Kidney tubule cell (primary cell): ENCODE measurements around the gene FGF12.
A peak's percentile ranks its signal among the peaks of the same experiment; 100 is the strongest.
"Not testable (repeated sequence)": the region's sequence is repeated elsewhere in the genome, so short reads cannot be mapped to it uniquely, and the experiment has no call there.

Experiments used
- DNase-seq: peaks from one replicate; pipeline ENCODE4 v3.0.0-alpha.2; 2018; ENCODE audit warnings: low spot score

FGF12 gene

DNA sequence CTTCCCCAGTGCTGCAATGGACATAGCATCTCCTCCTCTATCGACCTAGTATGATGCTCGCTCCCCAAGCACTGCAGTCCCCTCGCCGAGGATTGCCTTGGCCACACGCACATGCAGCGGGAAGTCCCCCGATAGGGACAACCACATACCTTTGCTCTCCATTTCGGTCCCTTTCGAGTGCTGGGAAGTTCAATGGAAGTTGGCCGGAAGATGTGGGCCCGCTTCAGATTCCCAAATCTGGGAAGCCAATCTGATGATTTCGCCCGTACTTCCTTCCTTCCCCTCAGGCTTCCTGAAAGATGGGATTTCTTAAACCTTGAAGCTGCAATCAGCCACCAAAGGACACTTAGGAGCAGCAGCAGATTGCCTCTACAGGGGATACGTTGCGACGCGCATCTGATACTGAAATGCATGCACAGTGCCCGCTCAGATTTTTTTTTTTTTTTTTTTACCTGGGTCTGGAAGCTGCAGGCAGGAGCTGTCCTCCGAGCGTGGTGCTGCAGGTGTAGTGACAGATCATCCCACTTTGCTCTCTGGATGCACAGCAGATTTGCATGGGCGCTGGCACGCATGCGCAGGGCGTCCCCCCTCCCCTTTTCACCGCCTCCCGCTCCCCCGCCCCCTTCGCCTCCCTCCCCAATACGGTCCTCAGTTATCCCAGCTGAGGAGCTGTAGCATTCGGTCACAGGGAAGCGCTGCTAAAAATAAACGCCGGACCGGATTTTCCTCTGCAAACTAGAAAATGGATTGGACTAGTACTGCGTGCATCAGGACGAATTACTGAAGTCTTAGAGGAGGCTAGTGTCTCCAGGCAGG, at the start of gene FGF12:
Gene FGF12, minus strand, starts transcription at position 510 of the 816 bp plus-strand sequence.
- DNase-seq = peak; percentile 62

DNA sequence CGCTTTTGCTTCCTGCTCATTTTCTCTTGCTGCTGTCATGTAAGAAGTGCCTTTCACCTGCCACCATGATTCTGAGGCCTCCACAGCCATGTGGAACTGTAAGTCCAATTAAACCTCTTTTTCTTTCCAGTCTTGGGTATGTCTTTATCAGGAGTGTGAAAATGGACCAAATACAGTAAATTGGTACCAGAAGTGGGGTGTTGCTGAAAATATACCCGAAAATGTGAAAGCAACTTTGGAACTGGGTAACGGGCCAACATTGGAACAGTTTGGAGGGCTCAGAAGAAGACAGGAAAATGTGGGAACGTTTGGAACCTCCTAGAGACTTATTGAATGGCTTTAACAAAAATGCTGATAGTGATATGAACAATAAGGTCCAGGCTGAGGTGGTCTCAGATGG, 47.0 kb upstream of the FGF12 start:
- DNase-seq = not testable (repeated sequence)

DNA sequence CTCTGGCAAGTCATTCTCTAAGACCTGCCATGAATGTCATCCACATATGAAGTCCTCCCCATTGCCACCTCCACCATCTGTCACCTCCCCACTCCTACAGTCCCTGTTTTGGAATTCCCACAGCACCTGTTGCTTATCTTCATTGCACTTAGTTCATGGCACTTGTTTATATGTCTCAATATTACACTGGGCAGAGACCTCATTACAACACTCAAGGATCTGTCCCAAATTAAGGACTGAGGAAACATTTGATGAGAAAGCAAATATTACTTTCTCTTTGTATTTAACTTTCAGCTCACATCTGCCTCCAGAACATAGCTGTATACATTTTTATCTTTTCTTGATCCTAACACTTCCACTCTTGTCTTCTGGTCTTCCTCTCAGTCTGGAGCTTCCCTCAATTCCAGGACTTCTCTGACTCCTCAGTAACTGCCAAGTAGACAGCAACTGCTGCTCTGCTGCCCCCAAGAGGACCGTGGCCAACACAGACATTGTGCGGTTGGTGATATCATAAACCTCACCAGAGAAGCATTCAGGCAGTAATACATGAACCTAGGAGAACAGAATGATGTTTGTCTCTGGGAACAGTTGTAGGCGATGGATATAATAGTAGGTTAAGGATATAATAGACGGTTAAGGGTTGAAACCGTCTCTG, 45.0 kb upstream of the FGF12 start:
- peak; percentile 59 for DNase-seq

DNA sequence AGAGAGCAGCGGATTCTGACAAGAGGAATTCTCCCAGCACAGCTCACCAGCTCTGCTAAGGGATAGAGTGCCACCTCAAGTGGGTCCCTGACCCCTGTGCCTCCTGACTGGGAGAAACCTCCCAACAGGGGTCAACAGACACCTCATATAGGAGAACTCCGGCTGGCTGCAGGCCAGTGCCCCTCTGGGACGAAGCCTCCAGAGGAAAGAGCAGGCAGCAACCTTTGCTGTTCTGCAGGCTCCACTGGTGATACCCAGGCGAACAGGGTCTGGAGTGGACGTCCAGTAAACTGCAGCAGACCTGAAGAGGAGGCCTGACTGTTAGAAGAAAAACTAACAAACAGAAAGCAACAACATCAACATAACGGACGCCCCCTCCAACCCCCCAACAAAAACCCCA, 31.3 kb upstream of the FGF12 start:
- no peak for DNase-seq

DNA sequence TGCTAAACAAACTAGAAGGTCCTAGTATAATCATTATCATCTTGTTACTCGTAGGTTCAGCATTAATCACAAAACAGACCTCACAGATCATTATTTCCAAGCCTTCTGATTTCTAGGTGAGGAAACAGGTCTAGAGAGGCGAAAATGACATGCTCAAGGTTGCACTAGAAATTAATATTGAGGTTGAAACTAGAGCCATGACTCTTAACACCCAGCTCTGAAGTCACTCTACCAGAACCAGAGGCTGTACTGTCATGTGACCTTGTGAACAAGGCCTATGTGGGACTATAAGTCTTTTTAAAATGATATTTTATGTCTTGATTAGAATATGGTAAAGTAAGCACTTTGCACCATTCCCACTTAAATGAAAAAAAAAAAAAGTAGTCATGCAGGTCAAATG, 23.8 kb upstream of the FGF12 start:
- DNase-seq = no peak

DNA sequence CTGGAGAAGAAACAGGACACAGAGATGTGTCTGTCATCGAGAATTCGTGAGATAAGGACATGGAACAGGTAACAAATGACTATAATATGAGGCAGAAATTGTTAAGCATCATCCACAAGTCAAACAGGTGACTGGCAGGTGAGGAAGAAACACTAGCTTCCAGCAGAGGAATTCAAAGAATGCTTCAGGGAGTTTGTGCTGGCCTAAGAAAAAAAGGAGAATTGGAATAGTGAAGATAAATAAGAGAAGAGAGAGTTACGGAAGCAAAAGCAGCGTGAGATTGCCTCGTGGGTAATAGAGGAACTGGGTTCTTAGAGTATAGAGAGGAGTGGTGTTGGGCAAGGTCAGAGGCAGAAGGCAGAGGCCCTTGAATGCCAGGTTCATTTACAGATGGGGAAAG, 22.9 kb upstream of the FGF12 start:
- no peak for DNase-seq

DNA sequence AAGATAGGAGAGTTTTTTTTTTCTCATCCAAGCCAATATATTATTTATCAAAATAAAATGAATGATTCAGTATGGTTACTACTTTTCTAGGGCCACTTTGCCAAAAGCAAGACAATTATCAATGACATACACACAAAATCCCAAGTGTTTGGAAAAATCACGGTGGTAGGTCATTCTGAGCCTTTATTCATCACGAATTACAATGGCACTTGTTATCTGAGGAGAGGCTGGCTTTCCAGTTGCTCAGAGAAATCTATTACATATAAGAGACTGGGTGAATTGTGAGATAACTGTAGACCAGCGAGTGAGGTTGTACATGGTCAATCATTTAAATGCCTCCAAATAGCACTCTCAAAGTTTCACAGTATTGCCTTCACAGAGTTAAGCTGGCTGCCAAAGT, 20.4 kb upstream of the FGF12 start:
- no peak for DNase-seq

DNA sequence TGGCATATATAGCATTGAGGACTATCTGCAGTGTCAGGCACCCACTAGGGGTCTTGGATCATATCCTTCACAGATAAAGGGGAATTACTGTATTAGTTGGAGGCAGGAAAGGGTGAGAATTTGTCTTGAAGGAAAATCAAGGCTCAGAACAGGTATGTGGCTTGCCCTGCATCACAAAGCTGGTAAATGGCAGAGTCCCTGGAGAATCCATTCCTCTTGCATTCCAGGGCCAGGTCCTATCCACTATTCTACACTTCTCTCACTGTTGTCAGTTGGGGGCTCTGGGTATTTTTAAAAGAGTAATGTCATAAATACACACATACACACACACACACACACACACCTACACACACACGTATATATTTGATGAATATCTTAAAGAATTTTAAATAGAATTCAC, 19.8 kb upstream of the FGF12 start:
- DNase-seq = no peak

DNA sequence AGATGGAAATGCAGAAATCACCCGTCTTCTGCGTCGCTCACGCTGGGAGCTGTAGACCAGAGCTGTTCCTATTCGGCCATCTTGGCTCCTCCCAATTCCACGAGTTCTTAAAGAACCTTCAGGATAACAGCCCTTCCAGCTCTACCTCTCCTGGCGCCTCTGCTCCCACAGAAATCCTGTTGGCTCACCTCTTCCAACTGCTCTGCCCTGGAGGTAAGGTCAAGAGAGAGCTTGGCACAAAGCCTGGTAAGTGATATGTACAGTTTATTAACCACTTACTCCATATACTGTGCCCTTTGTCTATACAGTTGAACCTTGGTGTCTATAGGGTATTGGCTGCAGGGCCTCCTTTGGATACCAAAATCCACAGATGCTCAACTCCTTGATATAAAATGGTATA, 17.8 kb upstream of the FGF12 start:
- no peak for DNase-seq

DNA sequence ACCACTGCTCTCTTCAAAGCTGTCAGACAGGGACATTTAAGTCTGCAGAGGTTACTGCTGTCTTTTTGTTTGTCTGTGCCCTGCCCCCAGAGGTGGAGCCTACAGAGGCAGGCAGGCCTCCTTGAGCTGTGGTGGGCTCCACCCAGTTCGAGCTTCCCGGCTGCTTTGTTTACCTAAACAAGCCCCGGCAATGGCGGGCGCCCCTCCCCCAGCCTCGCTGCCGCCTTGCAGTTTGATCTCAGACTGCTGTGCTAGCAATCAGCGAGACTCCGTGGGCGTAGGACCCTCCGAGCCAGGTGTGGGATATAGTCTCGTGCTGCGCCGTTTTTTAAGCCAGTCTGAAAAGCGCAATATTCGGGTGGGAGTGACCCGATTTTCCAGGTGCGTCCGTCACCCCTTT, 17.3 kb upstream of the FGF12 start:
- not testable (repeated sequence) for DNase-seq

DNA sequence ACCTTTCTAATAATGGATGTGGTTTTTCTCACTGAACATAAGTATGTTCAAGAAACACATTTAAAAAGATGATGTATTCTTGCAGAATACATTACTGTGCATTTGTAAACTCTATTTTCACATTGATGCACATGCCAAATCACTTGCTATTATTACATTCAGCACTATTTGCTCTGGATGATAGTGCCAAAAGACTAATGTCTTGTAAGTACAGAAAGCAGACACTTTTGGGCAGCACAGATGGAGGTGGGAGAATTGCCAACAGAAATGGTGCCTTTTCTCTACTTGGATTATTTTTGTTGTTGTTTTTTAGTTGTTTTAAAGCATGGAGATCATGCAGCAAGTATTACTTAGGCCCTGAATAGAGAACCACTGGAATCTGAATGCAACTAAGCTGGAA, 10.2 kb upstream of the FGF12 start:
- DNase-seq = no peak

DNA sequence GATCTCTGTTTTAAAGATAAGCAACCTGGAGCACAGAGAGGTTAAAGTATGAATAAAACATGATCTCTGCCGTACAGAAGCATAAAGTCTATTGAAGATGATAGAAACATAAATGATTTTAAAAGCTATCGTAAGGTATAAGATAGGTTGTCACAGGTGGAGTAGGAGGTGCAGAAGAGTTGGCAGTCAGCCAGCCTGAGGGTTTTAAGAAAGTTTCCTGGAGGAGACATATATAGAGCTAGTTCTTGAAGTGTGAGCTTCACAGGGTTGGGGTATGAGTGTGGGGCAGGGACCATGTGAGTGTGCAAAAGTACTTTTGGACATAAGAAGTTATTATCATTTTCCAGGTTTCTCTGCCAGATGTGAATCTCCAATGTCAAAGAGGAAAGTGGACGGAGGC, 3.9 kb upstream of the FGF12 start:
- DNase-seq = no peak

DNA sequence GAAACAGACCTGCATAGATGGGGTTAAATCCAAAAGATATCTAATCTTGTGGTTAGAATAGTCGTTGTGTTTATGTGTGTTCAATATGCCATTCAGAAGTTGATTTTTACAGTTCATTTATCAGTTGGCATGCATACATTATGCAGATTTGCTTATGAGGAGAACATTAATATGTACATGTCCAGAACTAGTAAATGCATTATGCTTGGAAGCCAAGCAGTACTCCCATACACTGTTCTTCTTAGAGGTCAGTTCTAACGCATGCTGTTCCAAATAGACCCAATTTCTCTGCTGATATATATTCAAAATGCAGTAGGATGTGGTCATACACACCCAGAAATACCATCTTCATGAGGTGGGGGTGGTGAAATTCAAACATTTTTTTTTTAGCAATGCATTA, 956 bp downstream of the FGF12 start:
- no peak for DNase-seq

DNA sequence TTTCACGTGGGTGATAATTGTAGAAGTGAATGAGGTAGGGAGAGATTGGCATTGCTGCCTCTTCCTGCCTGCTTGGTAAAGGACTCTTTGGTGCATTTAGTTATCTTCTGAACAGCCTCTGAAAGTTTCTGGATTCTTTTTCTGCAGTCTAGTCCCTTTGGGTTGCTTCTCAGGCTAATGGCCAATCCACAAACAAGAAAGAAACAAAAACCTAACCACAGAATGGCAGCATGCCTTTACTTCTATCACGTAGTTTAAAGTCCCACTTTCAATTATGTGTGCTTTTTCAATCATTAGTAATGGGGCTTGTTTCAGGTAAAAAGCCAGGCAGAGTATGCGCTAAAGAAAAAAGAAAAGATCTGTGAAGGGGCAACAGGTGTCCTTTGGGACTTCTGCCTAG, 7.4 kb downstream of the FGF12 start:
- no peak for DNase-seq

DNA sequence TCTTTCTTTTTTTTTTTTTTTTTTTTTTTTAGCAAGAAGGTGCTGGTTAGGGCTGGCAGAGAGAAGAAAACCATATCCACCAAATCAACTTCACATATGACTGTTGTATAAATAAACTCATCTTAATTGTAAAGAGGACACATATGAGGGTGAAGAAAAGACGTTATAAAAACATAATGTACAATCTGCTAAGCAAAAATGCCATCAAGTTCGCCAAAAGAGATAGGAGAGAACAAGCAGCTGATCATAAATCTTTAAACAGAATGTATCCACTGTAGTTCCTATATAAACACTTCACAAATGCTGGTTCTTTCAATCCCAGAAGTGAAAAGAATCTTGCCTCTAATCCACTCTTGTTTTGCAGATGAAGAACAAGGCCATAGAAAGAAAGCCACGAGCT, 9.2 kb downstream of the FGF12 start:
- no peak for DNase-seq

DNA sequence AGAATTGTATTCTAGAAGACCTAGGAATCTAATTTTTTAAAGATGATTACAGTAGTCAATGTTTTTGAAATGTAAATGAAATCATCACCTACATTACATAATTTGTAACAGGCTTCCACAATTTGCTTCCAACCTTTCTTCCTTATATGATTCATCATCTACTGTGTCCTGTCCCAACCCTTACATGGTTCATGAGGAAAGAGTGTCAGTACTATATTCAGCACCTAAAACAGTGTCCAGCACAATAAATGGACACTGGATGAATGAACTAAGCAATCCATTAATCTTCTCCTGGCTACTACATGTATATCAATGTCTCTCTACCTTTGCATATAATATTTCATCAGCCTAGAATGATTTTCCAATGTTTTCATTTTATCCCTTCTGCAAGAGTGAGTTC, 12.2 kb downstream of the FGF12 start:
- no peak for DNase-seq

DNA sequence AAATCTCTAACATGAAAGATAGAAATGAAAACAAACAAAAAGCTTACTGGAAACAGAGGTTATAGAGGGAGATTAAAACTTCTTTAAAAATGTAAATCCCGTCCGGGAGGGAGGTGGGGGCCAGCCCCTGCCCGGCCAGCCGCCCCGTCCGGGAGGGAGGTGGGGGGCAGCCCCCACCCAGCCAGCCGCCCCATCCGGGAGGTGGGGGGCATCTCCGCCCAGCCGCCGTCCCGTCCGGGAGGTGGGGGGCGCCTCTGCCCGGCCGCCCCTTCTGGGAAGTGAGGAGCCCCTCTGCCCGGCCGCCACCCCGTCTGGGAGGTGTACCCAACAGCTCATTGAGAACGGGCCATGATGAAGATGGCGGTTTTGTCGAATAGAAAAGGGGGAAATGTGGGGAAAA, 16.2 kb downstream of the FGF12 start:
- not testable (repeated sequence) for DNase-seq

DNA sequence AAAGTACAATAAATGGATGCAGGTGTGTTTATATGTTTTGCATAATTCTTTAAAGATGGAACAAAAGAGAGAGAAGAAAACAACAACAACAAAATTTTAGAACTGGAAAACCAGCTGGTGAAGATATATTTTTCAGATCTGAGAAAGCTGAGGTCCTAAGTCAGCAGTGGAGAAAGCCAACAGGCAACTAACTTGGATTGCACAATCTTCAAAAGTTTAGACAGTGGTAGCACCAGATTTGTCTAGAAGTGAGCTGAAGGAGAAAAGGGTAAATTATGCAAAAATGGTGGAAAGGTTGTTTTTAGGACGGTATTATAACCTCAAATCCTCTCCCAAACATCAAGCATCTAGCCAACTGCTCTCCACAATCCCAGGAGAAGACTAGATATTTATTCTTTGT, 17.0 kb downstream of the FGF12 start:
- no peak for DNase-seq

DNA sequence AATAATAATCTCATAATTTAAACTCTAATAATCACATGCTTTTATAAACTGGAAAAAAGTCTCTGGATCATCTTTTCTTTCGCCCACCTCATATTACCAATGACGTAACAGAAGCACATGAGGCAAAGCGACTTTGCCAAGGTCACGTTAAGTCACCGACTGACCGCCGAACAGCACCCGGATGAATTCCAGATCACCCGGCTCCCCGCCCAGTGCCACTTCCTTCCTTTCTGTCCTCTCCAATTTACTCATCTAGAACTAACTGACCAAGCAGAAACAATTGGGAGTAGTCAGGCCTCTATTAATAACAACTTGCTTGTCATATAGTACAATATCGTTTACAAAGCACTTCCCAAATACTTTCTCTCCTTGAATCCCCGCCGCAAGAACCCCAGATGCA, 21.1 kb downstream of the FGF12 start:
- no peak for DNase-seq

DNA sequence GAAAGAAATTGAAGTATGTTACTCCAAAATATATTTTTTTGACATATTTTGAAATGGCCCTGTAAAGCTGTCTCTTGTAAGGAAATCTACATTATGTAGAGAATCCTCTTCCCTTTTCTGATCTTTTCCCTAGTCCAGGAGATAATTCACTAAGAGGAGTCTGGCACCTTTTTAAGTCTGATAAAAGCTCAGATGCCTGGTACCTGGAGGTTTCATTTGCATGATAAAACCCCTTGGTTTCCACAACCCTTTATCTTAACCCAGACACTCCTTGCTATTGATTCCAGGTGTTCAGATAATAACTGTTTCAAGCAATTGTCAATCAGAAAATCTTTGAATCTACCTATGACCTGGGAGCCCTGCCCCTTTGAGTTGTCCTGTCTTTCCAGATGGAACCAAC, 26.5 kb downstream of the FGF12 start:
- DNase-seq = no peak

DNA sequence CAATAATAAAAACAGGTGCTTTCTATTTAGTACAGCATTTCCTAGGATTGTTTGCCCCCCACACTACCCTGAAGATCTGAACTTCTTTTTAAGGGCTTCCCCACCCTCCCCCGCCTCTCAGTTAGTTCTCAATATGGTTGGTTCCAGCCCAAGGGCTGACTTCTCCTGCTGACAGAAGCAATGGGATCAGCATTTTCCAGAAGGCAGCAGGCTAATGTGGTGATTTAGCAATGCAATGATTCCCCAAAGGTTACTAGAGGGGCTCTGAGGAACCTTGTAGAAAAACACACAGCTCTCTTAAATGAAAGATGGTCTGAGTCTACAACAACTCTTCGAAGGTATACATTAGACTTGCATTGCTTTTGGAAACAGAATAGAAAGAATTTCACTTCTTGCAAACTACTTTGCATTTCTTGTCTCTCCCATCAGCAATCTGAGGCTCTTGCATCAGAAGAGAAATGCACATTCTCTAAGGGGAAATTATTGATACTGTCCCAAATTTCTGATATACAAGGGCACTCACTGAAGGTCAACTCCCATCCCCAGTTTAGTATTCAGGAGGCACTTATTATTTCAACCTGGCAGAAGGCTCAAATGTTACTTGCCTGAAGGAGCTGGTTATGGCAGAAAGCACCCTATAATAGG, 30.3 kb downstream of the FGF12 start:
- DNase-seq = no peak

DNA sequence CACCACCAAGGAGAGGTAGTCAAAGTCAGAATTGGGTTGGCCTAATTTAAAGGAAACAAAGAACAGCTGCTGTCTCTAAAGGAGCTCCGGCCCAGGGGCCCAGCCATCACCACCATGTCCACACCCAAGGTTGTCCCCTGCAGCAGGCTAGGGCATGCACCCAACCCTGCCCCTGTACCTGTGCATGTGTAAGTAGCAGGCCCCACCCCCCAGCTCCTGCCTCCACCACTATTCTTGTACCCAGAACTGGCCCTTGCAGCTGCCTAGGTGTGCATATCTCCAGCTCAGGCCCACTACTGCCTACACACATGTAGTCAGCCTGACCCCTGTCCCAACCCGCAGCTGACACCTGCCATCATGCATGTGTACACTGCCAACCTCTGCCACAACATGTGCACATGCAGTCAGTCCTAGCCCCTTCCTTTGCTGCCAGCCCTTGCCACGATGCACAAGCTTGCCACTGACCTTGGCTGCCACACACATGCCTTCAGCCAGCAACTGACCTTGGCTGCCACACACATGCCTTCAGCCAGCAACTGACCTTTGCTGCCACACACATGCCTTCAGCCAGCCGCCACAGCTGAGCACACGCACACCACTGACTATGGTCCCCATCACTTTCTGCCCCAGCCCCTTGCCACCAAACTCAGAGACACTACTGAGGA, 39.7 kb downstream of the FGF12 start:
- DNase-seq = no peak

DNA sequence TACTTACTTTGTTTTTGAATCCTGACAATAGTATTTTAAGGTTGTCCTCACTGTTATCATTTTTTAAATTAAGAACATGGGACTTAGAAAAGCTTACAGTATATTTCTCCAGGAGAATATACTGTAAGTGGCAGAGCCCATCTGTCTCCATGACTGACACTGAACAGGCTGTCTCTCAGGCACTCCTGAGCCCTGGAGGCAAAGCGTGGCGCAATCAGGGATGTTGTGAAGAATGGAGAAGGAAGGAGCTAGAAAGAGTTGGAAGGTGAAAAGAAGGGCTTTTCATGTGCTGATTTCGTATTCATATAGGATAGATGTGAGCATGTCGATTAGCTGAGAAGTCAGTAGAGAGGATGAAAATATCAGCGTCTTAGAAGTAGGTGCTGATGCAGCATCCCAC, 41.5 kb downstream of the FGF12 start:
- DNase-seq = no peak
